Mucosa of stomach (tissue), 1 donor: Measurements from ENCODE around the gene TSPAN15.
"Not testable (repeated sequence)": the region's sequence is repeated elsewhere in the genome, so short reads cannot be mapped to it uniquely, and the experiment has no call there.

ENCODE experiments used
- H3K27me3 ChIP-seq: one replicate; pipeline ENCODE4 v1.7.0; 2013; ENCODE audit warnings: mild to moderate bottlenecking, low read length; ENCODE audit not compliant: control insufficient read depth, insufficient read depth
- H3K36me3 ChIP-seq: one replicate; pipeline ENCODE4 v1.7.0; 2013; ENCODE audit warnings: low read length; ENCODE audit not compliant: control insufficient read depth, insufficient read depth
- H3K4me1 ChIP-seq: one replicate; pipeline ENCODE4 v1.7.0; 2013; ENCODE audit warnings: mild to moderate bottlenecking, low read length; ENCODE audit not compliant: control insufficient read depth, insufficient read depth
- H3K4me3 ChIP-seq: one replicate; pipeline ENCODE4 v1.7.0; 2013; ENCODE audit warnings: low read length
- H3K9ac ChIP-seq: one replicate; pipeline ENCODE4 v1.7.0; 2013; ENCODE audit warnings: mild to moderate bottlenecking, low read length, moderate library complexity
- H3K9me3 ChIP-seq: one replicate; pipeline ENCODE4 v1.7.0; 2013; ENCODE audit warnings: mild to moderate bottlenecking, low read length, moderate library complexity; ENCODE audit not compliant: control insufficient read depth
- donor health status: Pancreatic carcinoma.

Gene TSPAN15

GRCh38 chr10:69486922-69487730 lies 35.9 kb downstream of the TSPAN15 start:
- H3K4me1 ChIP-seq = peaks cover 19% of the 10 kb centered on the region
- no peaks in the 10 kb centered on the region for H3K36me3 ChIP-seq
- H3K27me3 ChIP-seq = no peaks in the 10 kb centered on the region
- no peaks in the 10 kb centered on the region for H3K9me3 ChIP-seq
- H3K9ac ChIP-seq = no peak overlapping the region
- no peak overlapping the region for H3K4me3 ChIP-seq

GRCh38 chr10:69488149-69488844 lies 37.0 kb downstream of the TSPAN15 start:
- H3K27me3 ChIP-seq, H3K9me3 ChIP-seq, H3K4me3 ChIP-seq, H3K36me3 ChIP-seq, H3K9ac ChIP-seq: not testable (repeated sequence)
- H3K4me1 ChIP-seq = peaks cover 24% of the 10 kb centered on the region

GRCh38 chr10:69488856-69489255 lies 37.6 kb downstream of the TSPAN15 start:
- H3K9ac ChIP-seq, H3K36me3 ChIP-seq, H3K4me3 ChIP-seq, H3K27me3 ChIP-seq, H3K9me3 ChIP-seq: not testable (repeated sequence)
- peaks cover 24% of the 10 kb centered on the region for H3K4me1 ChIP-seq

- Histone ChIP-seq H3K4me3 (no peak overlapping the region), H3K9ac (no peak overlapping the region), H3K27me3 (no peaks in the 10 kb centered on the region), H3K9me3 (no peaks in the 10 kb centered on the region), H3K36me3 (no peaks in the 10 kb centered on the region), H3K4me1 (peaks cover 24% of the 10 kb centered on the region)
Observed at GRCh38 chr10:69489506-69490090, 38.3 kb downstream of the TSPAN15 start.

- H3K9ac ChIP-seq = no peak overlapping the region
- peaks cover 26% of the 10 kb centered on the region for H3K4me1 ChIP-seq
- H3K27me3 ChIP-seq = no peaks in the 10 kb centered on the region
Observed at GRCh38 chr10:69490876-69491275, 39.6 kb downstream of the TSPAN15 start.

GRCh38 chr10:69491611-69492010 lies 40.3 kb downstream of the TSPAN15 start:
- no peak overlapping the region for H3K4me3 ChIP-seq
- peaks cover 3% of the 10 kb centered on the region for H3K36me3 ChIP-seq
- no peaks in the 10 kb centered on the region for H3K27me3 ChIP-seq
- no peaks in the 10 kb centered on the region for H3K9me3 ChIP-seq
- no peak overlapping the region for H3K9ac ChIP-seq
- peaks cover 29% of the 10 kb centered on the region for H3K4me1 ChIP-seq

More at GRCh38 chr10:69490876-69491275, 39.6 kb downstream of the TSPAN15 start:
- Histone ChIP-seq H3K4me3 (no peak overlapping the region), H3K9me3 (no peaks in the 10 kb centered on the region), H3K36me3 (no peaks in the 10 kb centered on the region)

GRCh38 chr10:69492091-69492745 lies 41.0 kb downstream of the TSPAN15 start:
- H3K36me3 ChIP-seq = peaks cover 8% of the 10 kb centered on the region
- no peaks in the 10 kb centered on the region for H3K27me3 ChIP-seq
- no peak overlapping the region for H3K4me3 ChIP-seq
- peaks cover 29% of the 10 kb centered on the region for H3K4me1 ChIP-seq
- no peak overlapping the region for H3K9ac ChIP-seq
- H3K9me3 ChIP-seq = no peaks in the 10 kb centered on the region

GRCh38 chr10:69492746-69493462 lies 41.6 kb downstream of the TSPAN15 start:
- H3K4me3 ChIP-seq = no peak overlapping the region
- no peak overlapping the region for H3K9ac ChIP-seq
- no peaks in the 10 kb centered on the region for H3K9me3 ChIP-seq
- H3K27me3 ChIP-seq = no peaks in the 10 kb centered on the region
- H3K4me1 ChIP-seq = peaks cover 36% of the 10 kb centered on the region
- H3K36me3 ChIP-seq = peaks cover 8% of the 10 kb centered on the region

GRCh38 chr10:69494626-69495558 lies 43.6 kb downstream of the TSPAN15 start:
- H3K9ac ChIP-seq = no peak overlapping the region

GRCh38 chr10:69495666-69496065 lies 44.4 kb downstream of the TSPAN15 start:
- peaks cover 15% of the 10 kb centered on the region for H3K36me3 ChIP-seq
- peaks cover 62% of the 10 kb centered on the region for H3K4me1 ChIP-seq
- no peak overlapping the region for H3K4me3 ChIP-seq
- H3K9me3 ChIP-seq = no peaks in the 10 kb centered on the region
- no peaks in the 10 kb centered on the region for H3K27me3 ChIP-seq
- no peak overlapping the region for H3K9ac ChIP-seq

More at GRCh38 chr10:69494626-69495558, 43.6 kb downstream of the TSPAN15 start:
- Histone ChIP-seq H3K36me3 (peaks cover 15% of the 10 kb centered on the region), H3K9me3 (no peaks in the 10 kb centered on the region), H3K4me1 (peaks cover 55% of the 10 kb centered on the region), H3K4me3 (no peak overlapping the region), H3K27me3 (no peaks in the 10 kb centered on the region)
